HG03565 (cell line): Measurements from ENCODE around the gene KCTD17.

Source experiments
- ATAC-seq: cut with Tn5 transposase; IDR thresholded peaks from one replicate; pipeline ENCODE4 v1.9.1; 2021; ENCODE audit warnings: mild to moderate bottlenecking, moderate library complexity; ENCODE audit not compliant: unreplicated experiment

Gene KCTD17

GRCh38 chr22:37020192-37020479 is 31.4 kb upstream of the KCTD17 start:
- no peak for ATAC-seq

- ATAC-seq = no peak
Measured at GRCh38 chr22:37021041-37021440, 30.5 kb upstream of the KCTD17 start.

GRCh38 chr22:37021710-37022482 is 29.6 kb upstream of the KCTD17 start:
- no peak for ATAC-seq

GRCh38 chr22:37022483-37023337 is 28.8 kb upstream of the KCTD17 start:
- ATAC-seq = no peak

GRCh38 chr22:37023743-37024338 is 27.7 kb upstream of the KCTD17 start:
- no peak for ATAC-seq

- no peak for ATAC-seq
Measured at GRCh38 chr22:37024339-37025157, 27.0 kb upstream of the KCTD17 start.

GRCh38 chr22:37025500-37026070 is 26.0 kb upstream of the KCTD17 start:
- no peak for ATAC-seq

- ATAC-seq = no peak
Measured at GRCh38 chr22:37026325-37026724, 25.2 kb upstream of the KCTD17 start.

GRCh38 chr22:37027556-37027955 is 24.0 kb upstream of the KCTD17 start:
- no peak for ATAC-seq

- no peak for ATAC-seq
Measured at GRCh38 chr22:37028692-37029674, 22.6 kb upstream of the KCTD17 start.

- no peak for ATAC-seq
Measured at GRCh38 chr22:37030560-37031281, 20.8 kb upstream of the KCTD17 start.

- ATAC-seq = no peak
Measured at GRCh38 chr22:37032134-37032534, 19.4 kb upstream of the KCTD17 start.

GRCh38 chr22:37032535-37033460 is 18.7 kb upstream of the KCTD17 start:
- ATAC-seq = no peak

- ATAC-seq = no peak
Measured at GRCh38 chr22:37033605-37034430, 17.7 kb upstream of the KCTD17 start.

GRCh38 chr22:37036655-37037377 is 14.7 kb upstream of the KCTD17 start:
- ATAC-seq = no peak

- no peak for ATAC-seq
Measured at GRCh38 chr22:37037669-37038068, 13.9 kb upstream of the KCTD17 start.
